Common myeloid progenitor, CD34-positive (primary cell): Measurements from ENCODE around the gene UBE2B.
"Not testable (repeated sequence)": the region's sequence is repeated elsewhere in the genome, so short reads cannot be mapped to it uniquely, and the experiment has no call there.

ENCODE experiments used
- CTCF ChIA-PET: fragments of 350-600 bp; sonication (Branson Sonifier 250); formaldehyde crosslinking; loops from one replicate; lab custom pipeline; 2021; ENCODE audit warnings: antibody characterized with exemption; lab: Charles Lee
- POLR2A ChIA-PET: fragments of 350-600 bp; sonication (Branson Sonifier 250); formaldehyde crosslinking; loops from one replicate; lab custom pipeline; 2021; ENCODE audit warnings: antibody characterized with exemption; lab: Charles Lee
- DNase-seq, 3 donors: peaks; one replicate each; pipeline versions ENCODE4 v3.0.0 to v3.0.0-alpha.2; 2013
- H3K27ac ChIP-seq, 2 experiments: 1 replicate in 1 of 2; 2 replicates in 1 of 2; pipeline ENCODE4 v1.7.0; 2013; ENCODE audit warnings: inconsistent platforms in 2 of 2, low read length in 2 of 2, mild to moderate bottlenecking in 2 of 2, low read depth in 1 of 2, moderate library complexity in 1 of 2; ENCODE audit not compliant: severe bottlenecking in 2 of 2, insufficient read depth in 1 of 2, poor library complexity in 1 of 2
- H3K27me3 ChIP-seq, 5 experiments: replicated peaks in 2 of 5; 1 replicate in 3 of 5; 2 replicates in 2 of 5; pipeline versions ENCODE4 v1.6.1 to v1.7.0; 2013; ENCODE audit warnings: low read length in 4 of 5, mild to moderate bottlenecking in 2 of 5, moderate library complexity in 2 of 5, inconsistent platforms in 1 of 5; ENCODE audit not compliant: insufficient read depth in 5 of 5, control insufficient read depth in 4 of 5
- H3K36me3 ChIP-seq, 4 experiments: 1 replicate in 2 of 4; 2 replicates in 2 of 4; pipeline versions ENCODE4 v1.6.1 to v1.7.0; 2013; ENCODE audit warnings: low read length in 3 of 4, control low read depth in 1 of 4, mild to moderate bottlenecking in 1 of 4; ENCODE audit not compliant: control insufficient read depth in 4 of 4, insufficient read depth in 4 of 4
- H3K4me1 ChIP-seq, 4 experiments: 1 replicate in 3 of 4; 2 replicates in 1 of 4; pipeline versions ENCODE4 v1.6.1 to v1.7.1; 2013; ENCODE audit warnings: low read length in 3 of 4, mild to moderate bottlenecking in 3 of 4, control low read depth in 1 of 4, inconsistent platforms in 1 of 4, moderate library complexity in 1 of 4; ENCODE audit not compliant: control insufficient read depth in 4 of 4, insufficient read depth in 4 of 4; ENCODE audit errors: control extremely low read depth in 1 of 4
- H3K4me3 ChIP-seq, 7 experiments: 1 replicate in 4 of 7; 2 replicates in 3 of 7; pipeline versions ENCODE4 v1.5.1 to v1.7.0; 2013; ENCODE audit warnings: mild to moderate bottlenecking in 7 of 7, low read length in 6 of 7, moderate library complexity in 6 of 7, inconsistent platforms in 2 of 7, low read depth in 2 of 7, control low read depth in 1 of 7; ENCODE audit not compliant: insufficient read depth in 4 of 7, control insufficient read depth in 1 of 7; ENCODE audit errors: extremely low read depth in 1 of 7
- H3K9me3 ChIP-seq, 5 experiments: 1 replicate in 4 of 5; 2 replicates in 1 of 5; pipeline versions ENCODE4 v1.6.1 to v1.7.1; 2013; ENCODE audit warnings: low read length in 4 of 5, mild to moderate bottlenecking in 2 of 5, inconsistent platforms in 1 of 5, low read depth in 1 of 5, moderate library complexity in 1 of 5; ENCODE audit not compliant: control insufficient read depth in 4 of 5, insufficient read depth in 2 of 5; ENCODE audit errors: control extremely low read depth in 1 of 5
- WGBS: methylation state at CpG from one replicate; pipeline ENCODE4 v1.1.5; 2013; ENCODE audit not compliant: insufficient coverage; 5-methylcytosine and 5-hydroxymethylcytosine counted together

Gene UBE2B

GRCh38 chr5:134380346-134380745 is 9.0 kb downstream of the UBE2B start:
- Histone ChIP-seq H3K4me1 (no peaks in the 10 kb centered on the region), H3K36me3 (peaks cover 7 to 68% (median 45%) of the 10 kb centered on the region in 4 experiments), H3K4me3 (no peak overlapping the region), H3K9me3 (no peaks in the 10 kb centered on the region), H3K27ac (no peak overlapping the region), H3K27me3 (no peaks in the 10 kb centered on the region)
- CTCF ChIA-PET, result interaction anchor here (1.4 to 4.6 kb wide), 6 partner anchors 11 to 207 kb away, joined by 3 to 15 read pairs (median 7); partner anchors contain the start of gene CDKN2AIPNL
- POLR2A ChIA-PET, result interaction anchor here (0.6 kb wide), 1 partner anchor 207 kb away, joined by 4 read pairs; no protein-coding TSS in a partner anchor
- WGBS, result no CpG with 5 or more reads among the region's 5 CpGs
- no peak for DNase-seq

GRCh38 chr5:134382204-134382603 is 10.8 kb downstream of the UBE2B start:
- no CpG with 5 or more reads among the region's 2 CpGs for WGBS
- peaks cover 8 to 72% (median 42%) of the 10 kb centered on the region in 4 experiments for H3K36me3 ChIP-seq
- H3K4me1 ChIP-seq, DNase-seq, H3K27me3 ChIP-seq, H3K4me3 ChIP-seq, H3K27ac ChIP-seq, POLR2A ChIA-PET, H3K9me3 ChIP-seq: not testable (repeated sequence)
- CTCF ChIA-PET, result interaction anchor here (1.1 to 4.6 kb wide), 6 partner anchors 9 to 202 kb away, joined by 3 to 15 read pairs (median 4); no protein-coding TSS in a partner anchor

- POLR2A ChIA-PET, result interaction anchor here (0.7 to 1.1 kb wide), 2 partner anchors 25 to 205 kb away, joined by 3 to 9 read pairs; no protein-coding TSS in a partner anchor
- Histone ChIP-seq H3K36me3 (peaks cover 15 to 82% (median 41%) of the 10 kb centered on the region in 4 experiments), H3K4me3 (no peak overlapping the region), H3K27ac (no peak overlapping the region), H3K4me1 (no peaks in the 10 kb centered on the region), H3K9me3 (no peaks in the 10 kb centered on the region), H3K27me3 (no peaks in the 10 kb centered on the region)
- 100% methylated on average over 1 of the region's 4 CpGs for WGBS
- DNase-seq, result no peak
- CTCF ChIA-PET, result interaction anchor here (0.9 to 1.6 kb wide), 6 partner anchors 8 to 203 kb away, joined by 3 to 5 read pairs (median 4); partner anchors contain the start of gene CDKN2AIPNL
These were observed 12.8 kb downstream of the UBE2B start for GRCh38 chr5:134383980-134384697.

GRCh38 chr5:134387443-134387842 is 16.1 kb downstream of the UBE2B start:
- H3K27ac ChIP-seq, result no peak overlapping the region
- POLR2A ChIA-PET, result no interaction called here
- H3K4me1 ChIP-seq, result no peaks in the 10 kb centered on the region
- H3K9me3 ChIP-seq, result no peaks in the 10 kb centered on the region
- H3K27me3 ChIP-seq, result no peaks in the 10 kb centered on the region
- DNase-seq, result no peak
- peaks cover 26 to 85% (median 45%) of the 10 kb centered on the region in 4 experiments for H3K36me3 ChIP-seq
- no peak overlapping the region for H3K4me3 ChIP-seq
- WGBS, result no CpG with 5 or more reads among the region's 1 CpG
- CTCF ChIA-PET, result interaction anchor here (1.3 kb wide), 1 partner anchor 9 kb away, joined by 3 read pairs; no protein-coding TSS in a partner anchor

GRCh38 chr5:134392301-134392700 is 20.9 kb downstream of the UBE2B start:
- Histone ChIP-seq H3K27me3 (no peaks in the 10 kb centered on the region), H3K27ac (no peak overlapping the region), H3K9me3 (no peaks in the 10 kb centered on the region), H3K4me3 (no peak overlapping the region), H3K36me3 (peaks cover 35 to 89% (median 60%) of the 10 kb centered on the region in 4 experiments), H3K4me1 (no peaks in the 10 kb centered on the region)
- ChIA-PET POLR2A (interaction anchor here (0.5 to 0.6 kb wide), 2 partner anchors 139 to 992 kb away, joined by 3 to 4 read pairs; no protein-coding TSS in a partner anchor), CTCF (interaction anchor here (0.9 to 2.5 kb wide), 6 partner anchors 9 to 194 kb away, joined by 3 to 6 read pairs (median 4); partner anchors contain the start of gene CDKN2AIPNL)
- no CpG with 5 or more reads among the region's 2 CpGs for WGBS
- DNase-seq, result no peak

- DNase-seq, result no peak
- POLR2A ChIA-PET, result no interaction called here
- H3K4me1 ChIP-seq, result no peaks in the 10 kb centered on the region
- H3K9me3 ChIP-seq, result no peaks in the 10 kb centered on the region
- WGBS, result 98% methylated on average over 4 of the region's 7 CpGs
- CTCF ChIA-PET, result interaction anchor here (1.1 to 1.8 kb wide), 5 partner anchors 9 to 189 kb away, joined by 3 to 7 read pairs (median 4); partner anchors contain the start of gene CDKN2AIPNL
- H3K27me3 ChIP-seq, result no peaks in the 10 kb centered on the region
- H3K36me3 ChIP-seq, result peaks cover 33 to 75% (median 60%) of the 10 kb centered on the region in 4 experiments
- no peak overlapping the region for H3K27ac ChIP-seq
- no peak overlapping the region for H3K4me3 ChIP-seq
These were observed 23.6 kb downstream of the UBE2B start for GRCh38 chr5:134394932-134395331.
